DND-41 (cell line): Measurements from ENCODE around the gene MACROD1.

ENCODE experiments used
- EZH2 ChIP-seq: IDR thresholded peaks from 3 replicates; pipeline ENCODE4 v1.6.1; 2012; ENCODE audit warnings: borderline replicate concordance, low read depth, mild to moderate bottlenecking, moderate library complexity, low read length, inconsistent platforms; ENCODE audit not compliant: severe bottlenecking
- TF ChIP-seq, protein P1 (sequence below): IDR thresholded peaks from 2 replicates; pipeline ENCODE4 v1.5.1; 2012; ENCODE audit warnings: borderline replicate concordance, low read length, moderate library complexity, mild to moderate bottlenecking; ENCODE audit not compliant: poor library complexity, severe bottlenecking; ENCODE audit errors: extremely low read depth

DNA sequence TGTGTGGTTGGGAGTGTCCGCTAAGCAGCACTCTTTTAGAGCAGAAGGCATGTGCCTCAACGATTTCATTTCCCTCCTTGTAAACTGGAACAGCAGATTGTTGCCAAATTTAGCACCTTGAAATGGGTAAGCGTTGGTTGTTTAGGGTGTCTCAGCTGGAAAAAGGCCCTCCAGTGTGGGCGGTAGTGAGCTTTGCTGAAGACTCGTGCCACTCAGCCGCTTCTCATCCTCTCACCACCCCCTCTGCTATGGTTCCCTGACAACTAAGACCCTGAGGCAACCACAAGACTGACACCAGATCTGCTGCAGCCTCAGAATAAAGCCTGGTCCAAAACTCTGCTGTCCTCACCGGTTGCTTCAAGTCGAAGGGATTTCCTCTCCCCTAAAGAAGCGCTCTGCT is 30.7 kb upstream of the MACROD1 start:
- TF ChIP-seq EZH2, result no peak
- TF ChIP-seq, protein P1, sequence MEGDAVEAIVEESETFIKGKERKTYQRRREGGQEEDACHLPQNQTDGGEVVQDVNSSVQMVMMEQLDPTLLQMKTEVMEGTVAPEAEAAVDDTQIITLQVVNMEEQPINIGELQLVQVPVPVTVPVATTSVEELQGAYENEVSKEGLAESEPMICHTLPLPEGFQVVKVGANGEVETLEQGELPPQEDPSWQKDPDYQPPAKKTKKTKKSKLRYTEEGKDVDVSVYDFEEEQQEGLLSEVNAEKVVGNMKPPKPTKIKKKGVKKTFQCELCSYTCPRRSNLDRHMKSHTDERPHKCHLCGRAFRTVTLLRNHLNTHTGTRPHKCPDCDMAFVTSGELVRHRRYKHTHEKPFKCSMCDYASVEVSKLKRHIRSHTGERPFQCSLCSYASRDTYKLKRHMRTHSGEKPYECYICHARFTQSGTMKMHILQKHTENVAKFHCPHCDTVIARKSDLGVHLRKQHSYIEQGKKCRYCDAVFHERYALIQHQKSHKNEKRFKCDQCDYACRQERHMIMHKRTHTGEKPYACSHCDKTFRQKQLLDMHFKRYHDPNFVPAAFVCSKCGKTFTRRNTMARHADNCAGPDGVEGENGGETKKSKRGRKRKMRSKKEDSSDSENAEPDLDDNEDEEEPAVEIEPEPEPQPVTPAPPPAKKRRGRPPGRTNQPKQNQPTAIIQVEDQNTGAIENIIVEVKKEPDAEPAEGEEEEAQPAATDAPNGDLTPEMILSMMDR, result no peak
